Mesenchymal stem cell (in vitro differentiated cells and primary cell): ENCODE results near the gene SGPP1.
"Not testable (repeated sequence)": the region's sequence is repeated elsewhere in the genome, so short reads cannot be mapped to it uniquely, and the experiment has no call there.

Experiments used
- DNase-seq: peaks from one replicate; pipeline ENCODE4 v3.0.0-alpha.2; 2013
- H2AFZ ChIP-seq: one replicate; pipeline ENCODE4 v1.6.1; 2013; ENCODE audit warnings: low read depth, mild to moderate bottlenecking, control low read depth, inconsistent platforms, low read length, moderate library complexity
- H2AK5ac ChIP-seq: 2 replicates; pipeline ENCODE4 v1.6.1; 2013; ENCODE audit warnings: low read length, moderate library complexity, mild to moderate bottlenecking, inconsistent platforms; ENCODE audit not compliant: severe bottlenecking
- H2BK120ac ChIP-seq: one replicate; pipeline ENCODE4 v1.6.1; 2013; ENCODE audit warnings: low read depth, mild to moderate bottlenecking, inconsistent platforms, low read length, moderate library complexity
- H2BK12ac ChIP-seq, 2 experiments: one replicate each; pipeline ENCODE4 v1.6.1; 2013; ENCODE audit warnings: inconsistent platforms in 2 of 2, low read length in 2 of 2, mild to moderate bottlenecking in 2 of 2, moderate library complexity in 2 of 2, control low read depth in 1 of 2
- H2BK15ac ChIP-seq: one replicate; pipeline ENCODE4 v1.6.1; 2013; ENCODE audit warnings: mild to moderate bottlenecking, low read depth, inconsistent platforms; ENCODE audit not compliant: poor library complexity, severe bottlenecking
- H2BK5ac ChIP-seq: 2 replicates; pipeline ENCODE4 v1.6.1; 2013; ENCODE audit warnings: low read depth, mild to moderate bottlenecking, low read length, control low read depth, inconsistent platforms; ENCODE audit not compliant: poor library complexity, severe bottlenecking
- H3K14ac ChIP-seq, 2 experiments: one replicate each; pipeline ENCODE4 v1.6.1; 2013; ENCODE audit warnings: inconsistent platforms in 2 of 2, low read length in 2 of 2, control low read depth in 1 of 2, mild to moderate bottlenecking in 1 of 2, moderate library complexity in 1 of 2
- H3K18ac ChIP-seq, 2 experiments: one replicate each; pipeline ENCODE4 v1.6.1; 2013; ENCODE audit warnings: inconsistent platforms in 2 of 2, low read length in 2 of 2, control low read depth in 1 of 2, low read depth in 1 of 2, mild to moderate bottlenecking in 1 of 2
- H3K23ac ChIP-seq, 2 experiments: one replicate each; pipeline ENCODE4 v1.6.1; 2013; ENCODE audit warnings: inconsistent platforms in 2 of 2, low read length in 2 of 2, mild to moderate bottlenecking in 2 of 2, moderate library complexity in 2 of 2, control low read depth in 1 of 2
- H3K27ac ChIP-seq: 2 replicates; pipeline ENCODE4 v1.5.1; 2013; ENCODE audit warnings: mild to moderate bottlenecking, moderate library complexity, low read length, control low read depth, inconsistent platforms; ENCODE audit not compliant: poor library complexity, severe bottlenecking
- H3K27me3 ChIP-seq, 2 experiments: 2 replicates each; pipeline versions ENCODE4 v1.6.1 to v1.7.0; 2013; ENCODE audit warnings: low read length in 2 of 2, mild to moderate bottlenecking in 2 of 2, moderate library complexity in 2 of 2, control low read depth in 1 of 2, inconsistent platforms in 1 of 2; ENCODE audit not compliant: control insufficient read depth in 1 of 2, insufficient read depth in 1 of 2
- H3K36me3 ChIP-seq, 2 experiments: 2 replicates each; pipeline versions ENCODE4 v1.6.1 to v1.7.0; 2013; ENCODE audit warnings: low read length in 2 of 2, control low read depth in 1 of 2, inconsistent platforms in 1 of 2, low read depth in 1 of 2, mild to moderate bottlenecking in 1 of 2; ENCODE audit not compliant: insufficient read depth in 2 of 2, control insufficient read depth in 1 of 2
- H3K4ac ChIP-seq, 2 experiments: one replicate each; pipeline ENCODE4 v1.6.1; 2013; ENCODE audit warnings: inconsistent platforms in 2 of 2, low read length in 2 of 2, mild to moderate bottlenecking in 2 of 2, moderate library complexity in 2 of 2, control low read depth in 1 of 2, low read depth in 1 of 2
- H3K4me1 ChIP-seq: 2 replicates; pipeline ENCODE4 v1.6.1; 2013; ENCODE audit warnings: low read depth, low read length, control low read depth; ENCODE audit not compliant: control insufficient read depth, insufficient read depth
- H3K4me2 ChIP-seq: 2 replicates; pipeline ENCODE4 v1.6.1; 2013; ENCODE audit warnings: low read length, mild to moderate bottlenecking, inconsistent platforms; ENCODE audit not compliant: poor library complexity, severe bottlenecking
- H3K4me3 ChIP-seq, 2 experiments: 2 replicates each; pipeline versions ENCODE4 v1.5.1 to v1.7.0; 2013; ENCODE audit warnings: low read length in 2 of 2, mild to moderate bottlenecking in 2 of 2, control low read depth in 1 of 2, low read depth in 1 of 2; ENCODE audit not compliant: insufficient read depth in 1 of 2
- H3K79me1 ChIP-seq: replicated peaks from 2 replicates; pipeline ENCODE4 v1.6.1; 2013; ENCODE audit warnings: mild to moderate bottlenecking, control low read depth, low read length, inconsistent platforms; ENCODE audit not compliant: poor library complexity, severe bottlenecking
- H3K9ac ChIP-seq: 2 replicates; pipeline ENCODE4 v1.7.0; 2013; ENCODE audit warnings: mild to moderate bottlenecking, low read length, moderate library complexity
- H3K9me3 ChIP-seq: 2 replicates; pipeline ENCODE4 v1.7.0; 2013; ENCODE audit warnings: mild to moderate bottlenecking, low read length; ENCODE audit not compliant: control insufficient read depth
- H4K8ac ChIP-seq: one replicate; pipeline ENCODE4 v1.6.1; 2013; ENCODE audit warnings: inconsistent platforms, mild to moderate bottlenecking, low read length, moderate library complexity
- H4K91ac ChIP-seq: one replicate; pipeline ENCODE4 v1.6.1; 2013; ENCODE audit warnings: mild to moderate bottlenecking, low read length, inconsistent platforms
- WGBS: methylation state at CpG from one replicate; pipeline ENCODE4 v1.1.7; 2013; ENCODE audit warnings: mixed read lengths; 5-methylcytosine and 5-hydroxymethylcytosine counted together

Gene SGPP1

GRCh38 chr14:63702530-63702929 lies 25.3 kb downstream of the SGPP1 start:
- H3K4me2 ChIP-seq, H2AK5ac ChIP-seq, H3K27me3 ChIP-seq, H3K18ac ChIP-seq, H3K4me1 ChIP-seq, H3K14ac ChIP-seq, DNase-seq, H4K91ac ChIP-seq, H3K23ac ChIP-seq, H2BK120ac ChIP-seq, H3K9ac ChIP-seq, H3K4ac ChIP-seq, H2AFZ ChIP-seq, H3K36me3 ChIP-seq, H3K27ac ChIP-seq, H4K8ac ChIP-seq, H2BK5ac ChIP-seq, H2BK15ac ChIP-seq, H2BK12ac ChIP-seq, H3K9me3 ChIP-seq, H3K4me3 ChIP-seq: not testable (repeated sequence)
- H3K79me1 ChIP-seq = peaks cover 33% of the 10 kb centered on the region
- WGBS = 100% methylated on average over 4 of the region's 4 CpGs

- Histone ChIP-seq H2BK12ac (no peak overlapping the region), H4K91ac (no peak overlapping the region)
- no CpG with 5 or more reads among the region's 2 CpGs for WGBS
Measured at GRCh38 chr14:63701606-63702299, 26.1 kb downstream of the SGPP1 start.

DNA sequence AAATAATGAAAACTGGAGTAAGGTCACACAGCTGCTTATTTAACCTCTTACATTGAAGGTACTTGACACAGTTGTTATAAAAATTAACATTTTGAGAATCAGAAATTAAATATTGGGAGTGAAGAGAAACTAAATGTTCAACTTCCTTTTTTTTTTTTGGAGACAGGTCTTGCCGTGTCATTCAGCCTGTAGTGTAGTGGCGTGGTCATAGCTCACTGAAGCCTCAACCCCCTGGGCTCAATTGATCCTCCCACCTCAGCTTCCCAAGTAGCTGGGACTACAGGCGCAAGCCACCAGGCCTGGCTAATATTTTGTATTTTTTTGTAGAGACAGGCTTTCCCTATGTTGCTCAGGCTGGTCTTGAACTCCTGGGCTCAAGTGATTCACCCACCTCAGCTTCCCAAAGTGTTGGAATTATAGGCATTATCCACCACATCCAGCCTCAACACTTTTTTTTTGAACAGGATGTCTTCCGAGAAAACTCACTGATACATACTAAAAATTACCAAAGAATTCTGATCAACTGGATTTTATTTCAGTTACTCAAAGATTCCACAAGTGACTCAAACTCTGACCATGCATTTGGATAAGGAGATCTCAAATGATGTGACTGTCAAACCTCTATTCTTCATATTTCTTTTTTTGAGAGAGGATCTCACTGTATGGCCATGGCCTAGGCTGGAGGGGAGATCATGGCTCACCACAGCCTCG lies 35.4 kb downstream of the SGPP1 start:
- Histone ChIP-seq H3K9me3 (no peaks in the 10 kb centered on the region), H3K4me1 (no peaks in the 10 kb centered on the region), H4K8ac (no peak overlapping the region), H3K23ac (no peak overlapping the region), H3K4me3 (no peak overlapping the region), H2AK5ac (no peak overlapping the region), H3K27ac (no peak overlapping the region), H2AFZ (no peak overlapping the region), H3K14ac (no peak overlapping the region), H2BK15ac (no peak overlapping the region), H3K4ac (no peak overlapping the region), H2BK12ac (no peak overlapping the region), H3K4me2 (no peak overlapping the region), H3K79me1 (peaks cover 15% of the 10 kb centered on the region), H3K18ac (no peak overlapping the region), H3K9ac (no peak overlapping the region), H2BK5ac (no peak overlapping the region), H3K27me3 (no peaks in the 10 kb centered on the region), H2BK120ac (no peak overlapping the region), H4K91ac (no peak overlapping the region), H3K36me3 (peaks cover 3 to 8% of the 10 kb centered on the region in 2 experiments)
- DNase-seq = no peak
- WGBS = 93% methylated on average over 5 of the region's 5 CpGs

More at GRCh38 chr14:63701606-63702299, 26.1 kb downstream of the SGPP1 start:
- Histone ChIP-seq H3K4me3 (no peak overlapping the region), H3K79me1 (peaks cover 32% of the 10 kb centered on the region), H3K9me3 (no peaks in the 10 kb centered on the region), H3K27me3 (no peaks in the 10 kb centered on the region), H3K18ac (no peak overlapping the region), H3K4me2 (no peak overlapping the region), H3K4me1 (no peaks in the 10 kb centered on the region), H3K14ac (no peak overlapping the region), H2BK15ac (no peak overlapping the region), H3K23ac (no peak overlapping the region), H4K8ac (no peak overlapping the region), H2BK5ac (no peak overlapping the region), H3K27ac (no peak overlapping the region), H3K36me3 (peaks cover 0 to 8% of the 10 kb centered on the region in 2 experiments), H2BK120ac (no peak overlapping the region), H3K9ac (no peak overlapping the region), H2AK5ac (no peak overlapping the region), H2AFZ (no peak overlapping the region), H3K4ac (no peak overlapping the region)
- no peak for DNase-seq

GRCh38 chr14:63689132-63689531 lies 38.7 kb downstream of the SGPP1 start:
- no peak overlapping the region for H4K91ac ChIP-seq
- no peak overlapping the region for H3K4me2 ChIP-seq
- no peak overlapping the region for H3K14ac ChIP-seq
- no peak for DNase-seq
- H2BK5ac ChIP-seq = no peak overlapping the region
- no peak overlapping the region for H3K9ac ChIP-seq
- no peak overlapping the region for H2AFZ ChIP-seq
- H3K27me3 ChIP-seq = no peaks in the 10 kb centered on the region
- no peak overlapping the region for H3K23ac ChIP-seq
- no peak overlapping the region for H2BK15ac ChIP-seq
- no peak overlapping the region for H2AK5ac ChIP-seq
- H3K36me3 ChIP-seq = peaks cover 3 to 13% of the 10 kb centered on the region in 2 experiments
- H3K18ac ChIP-seq = no peak overlapping the region
- H3K4me1 ChIP-seq = no peaks in the 10 kb centered on the region
- H4K8ac ChIP-seq = no peak overlapping the region
- H2BK120ac ChIP-seq = no peak overlapping the region
- no peak overlapping the region for H2BK12ac ChIP-seq
- H3K27ac ChIP-seq = no peak overlapping the region
- no peak overlapping the region for H3K4ac ChIP-seq
- peaks cover 12% of the 10 kb centered on the region for H3K79me1 ChIP-seq
- WGBS = 92% methylated on average over 3 of the region's 3 CpGs
- no peaks in the 10 kb centered on the region for H3K9me3 ChIP-seq
- H3K4me3 ChIP-seq = no peak overlapping the region
